MCF 10A (cell line): Measurements from ENCODE around the gene OLA1. TPM values are rescaled to one million over a fixed set of nuclear protein-coding genes. Genes with fewer than 3 reads are reported as not detected.
A peak's percentile ranks its signal among the peaks of the same experiment; 100 is the strongest.

Experiments
- BruUV-seq: library from RNA; stranded (reverse); fragments of 400-500 nt; replicated peaks from 2 replicates; lab custom pipeline; 2021; lab: Mats Ljungman, UMichigan
- CTCF ChIA-PET: fragments of 300-600 bp; sonication (Branson Sonifier 250); formaldehyde crosslinking; extraction: SDS; loops from one replicate; lab custom pipeline; 2021; ENCODE audit warnings: antibody characterized with exemption, inconsistent platforms; lab: Yijun Ruan, JAX
- POLR2A ChIA-PET: fragments of 300-600, 350-650 bp; sonication (Branson Sonifier 250); formaldehyde crosslinking; extraction: SDS; loops from one replicate; lab custom pipeline; 2020; ENCODE audit warnings: antibody characterized with exemption, inconsistent platforms; lab: Yijun Ruan, JAX
- DNase-seq: peaks from one replicate; pipeline ENCODE4 v3.0.0-alpha.2; 2018; ENCODE audit not compliant: unreplicated experiment
- H3K27ac Mint-ChIP-seq: one replicate; pipeline ENCODE4 v1.8.0; 2022; ENCODE audit warnings: mild to moderate bottlenecking, low read depth, mixed read lengths; ENCODE audit not compliant: unreplicated experiment
- H3K27me3 Mint-ChIP-seq: one replicate; pipeline ENCODE4 v1.8.0; 2022; ENCODE audit warnings: mixed read lengths; ENCODE audit not compliant: insufficient read depth, unreplicated experiment
- H3K36me3 Mint-ChIP-seq: one replicate; pipeline ENCODE4 v1.8.0; 2022; ENCODE audit warnings: mild to moderate bottlenecking, moderate library complexity, mixed read lengths; ENCODE audit not compliant: insufficient read depth, unreplicated experiment
- H3K4me1 Mint-ChIP-seq: one replicate; pipeline ENCODE4 v1.8.0; 2022; ENCODE audit warnings: mixed read lengths; ENCODE audit not compliant: insufficient read depth, unreplicated experiment
- H3K4me3 Mint-ChIP-seq: one replicate; pipeline ENCODE4 v1.8.0; 2022; ENCODE audit warnings: mild to moderate bottlenecking, moderate library complexity, mixed read lengths; ENCODE audit not compliant: unreplicated experiment
- H3K9me3 Mint-ChIP-seq: one replicate; pipeline ENCODE4 v1.8.0; 2022; ENCODE audit warnings: mixed read lengths; ENCODE audit not compliant: unreplicated experiment
- CTCF ChIP-seq: fragments of 200-600 bp; IDR thresholded peaks from one replicate; pipeline ENCODE4 v1.8.0; 2022; ENCODE audit warnings: antibody characterized with exemption, mild to moderate bottlenecking; ENCODE audit not compliant: unreplicated experiment
- intact Hi-C: fragments of 100-400 bp; cut with micrococcal nuclease; formaldehyde crosslinking; loops from 2 replicates; pipeline ENCODE4 v1.14.1; 2022
- total RNA-seq: library from RNA; stranded (reverse); gene quantifications from 2 replicates; pipeline ENCODE4 v1.2.3, GENCODE V29; 2022

The OLA1 gene
- total RNA-seq, 1 experiment from 2014 or later: 224 TPM

GRCh38 chr2:174223388-174223787 lies 24.9 kb downstream of the OLA1 start:
- intact Hi-C loops: no loop called here
- POLR2A ChIA-PET: no interaction called here
- Mint-ChIP-seq H3K9me3 (no peaks in the 10 kb centered on the region), H3K4me3 (no peak overlapping the region), H3K4me1 (peaks cover 11% of the 10 kb centered on the region), H3K27ac (no peak overlapping the region), H3K36me3 (peaks cover 26% of the 10 kb centered on the region), H3K27me3 (no peaks in the 10 kb centered on the region)
- CTCF ChIA-PET: no interaction called here
- no peak for DNase-seq
- BruUV-seq: no TSS peak
- TF ChIP-seq CTCF: no peak

- Mint-ChIP-seq H3K27ac (peak overlapping the region; percentile 12), H3K4me3 (no peak overlapping the region), H3K36me3 (peaks cover 18% of the 10 kb centered on the region), H3K27me3 (no peaks in the 10 kb centered on the region), H3K4me1 (peaks cover 5% of the 10 kb centered on the region), H3K9me3 (no peaks in the 10 kb centered on the region)
- no peak for DNase-seq
- intact Hi-C loops: no loop called here
- TF ChIP-seq CTCF: no peak
- POLR2A ChIA-PET: no interaction called here
- no TSS peak for BruUV-seq
- CTCF ChIA-PET: no interaction called here
Measured at GRCh38 chr2:174222154-174222553, 26.2 kb downstream of the OLA1 start.

GRCh38 chr2:174219321-174219720 lies 29.0 kb downstream of the OLA1 start:
- Mint-ChIP-seq H3K36me3 (peaks cover 5% of the 10 kb centered on the region), H3K27ac (no peak overlapping the region), H3K27me3 (no peaks in the 10 kb centered on the region), H3K9me3 (no peaks in the 10 kb centered on the region), H3K4me3 (no peak overlapping the region), H3K4me1 (peaks cover under 1% of the 10 kb centered on the region)
- ChIA-PET POLR2A (interaction anchor here (0.7 to 1.3 kb wide), 2 partner anchors 29 to 389 kb away, joined by 3 to 4 read pairs; partner anchors contain the start of gene OLA1), CTCF (interaction anchor here (0.7 kb wide), 1 partner anchor 312 kb away, joined by 3 read pairs; no protein-coding TSS in a partner anchor)
- intact Hi-C loops: no loop called here
- BruUV-seq: no TSS peak
- DNase-seq: no peak
- no peak for TF ChIP-seq CTCF

- BruUV-seq: no TSS peak
Measured at GRCh38 chr2:174218773-174219172, 29.6 kb downstream of the OLA1 start.

More at GRCh38 chr2:174218773-174219172, 29.6 kb downstream of the OLA1 start:
- no peak overlapping the region for H3K4me3 Mint-ChIP-seq
- no peaks in the 10 kb centered on the region for H3K4me1 Mint-ChIP-seq
- intact Hi-C loops: no loop called here
- no peak for DNase-seq
- H3K27ac Mint-ChIP-seq: peak overlapping the region; percentile 0
- no peaks in the 10 kb centered on the region for H3K27me3 Mint-ChIP-seq
- no peak for TF ChIP-seq CTCF
- POLR2A ChIA-PET: interaction anchor here (0.7 to 1.3 kb wide), 4 partner anchors 15 to 389 kb away, joined by 3 to 4 read pairs (median 4); partner anchors contain the start of gene OLA1
- CTCF ChIA-PET: interaction anchor here (0.7 kb wide), 2 partner anchors 13 to 312 kb away, joined by 3 read pairs; no protein-coding TSS in a partner anchor
- no peaks in the 10 kb centered on the region for H3K9me3 Mint-ChIP-seq
- no peaks in the 10 kb centered on the region for H3K36me3 Mint-ChIP-seq
